Upper lobe of right lung (tissue), 1 donor: Measurements from ENCODE around the gene CACTIN. TPM values are rescaled to one million over a fixed set of nuclear protein-coding genes. Genes with fewer than 3 reads are reported as not detected.

Experiments used
- ATAC-seq: fragments of 200-7000 bp; cut with Tn5 transposase; one replicate; pipeline ENCODE4 v1.9.1; 2020; ENCODE audit warnings: mild to moderate bottlenecking, moderate library complexity
- DNase-seq: peaks from one replicate; pipeline ENCODE4 v3.0.0-alpha.2; 2020
- H3K27ac ChIP-seq: fragments of 200-600 bp; one replicate; pipeline ENCODE4 v1.8.0; 2022
- H3K27me3 ChIP-seq: fragments of 200-600 bp; one replicate; pipeline ENCODE4 v1.8.0; 2022; ENCODE audit warnings: mild to moderate bottlenecking
- H3K36me3 ChIP-seq: fragments of 200-600 bp; one replicate; pipeline ENCODE4 v1.8.0; 2022
- H3K4me1 ChIP-seq: fragments of 200-600 bp; one replicate; pipeline ENCODE4 v1.8.0; 2022
- H3K4me3 ChIP-seq: fragments of 200-600 bp; one replicate; pipeline ENCODE4 v1.8.0; 2022; ENCODE audit warnings: mild to moderate bottlenecking
- H3K9me3 ChIP-seq: fragments of 200-600 bp; one replicate; pipeline ENCODE4 v1.8.0; 2022
- CTCF ChIP-seq: fragments of 200-600 bp; IDR thresholded peaks from one replicate; pipeline ENCODE4 v1.8.0; 2022; ENCODE audit warnings: antibody characterized with exemption
- intact Hi-C: fragments of 100-400 bp; cut with DNase I; formaldehyde crosslinking; loops from one replicate; pipeline ENCODE4 v1.11.0; 2022
- total RNA-seq: library from RNA; stranded (reverse); fragmentation: NEBNext Ultra II Directional; extraction: Animal tissue kit (Norgen Biotek cat#: 25700); gene quantifications from one replicate; pipeline ENCODE4 v1.2.1, GENCODE V29; 2021
- donor health status: DM: no; HTN: yes; CAD: no; lungs with severe emphysema.

CACTIN gene
- total RNA-seq, 1 donor from 2014 or later, result 24.3 TPM

GRCh38 chr19:3671680-3672574 is 45.3 kb upstream of the CACTIN start:
- intact Hi-C loops, result no loop called here
- H3K4me3 ChIP-seq, result no peak overlapping the region
- H3K9me3 ChIP-seq, result no peaks in the 10 kb centered on the region
- H3K27me3 ChIP-seq, result no peaks in the 10 kb centered on the region
- peaks cover 27% of the 10 kb centered on the region for H3K4me1 ChIP-seq
- peaks cover 4% of the 10 kb centered on the region for H3K36me3 ChIP-seq
- ATAC-seq (peak; percentile 4), DNase-seq (no peak)
- peak overlapping the region; percentile 85 for H3K27ac ChIP-seq
- no peak for TF ChIP-seq CTCF

GRCh38 chr19:3670796-3671679 is 44.4 kb upstream of the CACTIN start:
- Histone ChIP-seq H3K27ac (peak overlapping the region; percentile 85), H3K4me3 (peak overlapping the region; percentile 26), H3K4me1 (peaks cover 27% of the 10 kb centered on the region), H3K36me3 (peaks cover 1% of the 10 kb centered on the region), H3K9me3 (no peaks in the 10 kb centered on the region), H3K27me3 (no peaks in the 10 kb centered on the region)
- TF ChIP-seq CTCF, result no peak
- ATAC-seq (peak; percentile 50), DNase-seq (peak; percentile 75)
- intact Hi-C loops, result no loop called here

GRCh38 chr19:3669947-3670795 is 43.6 kb upstream of the CACTIN start:
- Histone ChIP-seq H3K4me3 (peak overlapping the region; percentile 26), H3K36me3 (peaks cover under 1% of the 10 kb centered on the region), H3K27ac (peak overlapping the region; percentile 85), H3K27me3 (no peaks in the 10 kb centered on the region), H3K4me1 (peaks cover 27% of the 10 kb centered on the region), H3K9me3 (no peaks in the 10 kb centered on the region)
- DNase-seq, result no peak
- TF ChIP-seq CTCF, result no peak
- intact Hi-C loops, result loop anchor here (5.0 kb wide), 1 partner anchor 37 kb away; the partner anchor contains the start of gene TJP3
- ATAC-seq, result peak; percentile 13

- TF ChIP-seq CTCF, result no peak
- ATAC-seq (no peak), DNase-seq (no peak)
- Histone ChIP-seq H3K27me3 (no peaks in the 10 kb centered on the region), H3K36me3 (peaks cover 8% of the 10 kb centered on the region), H3K4me1 (peaks cover 27% of the 10 kb centered on the region), H3K4me3 (no peak overlapping the region), H3K9me3 (no peaks in the 10 kb centered on the region), H3K27ac (peak overlapping the region; percentile 85)
- intact Hi-C loops, result loop anchor here (5.0 kb wide), 1 partner anchor 38 kb away; the partner anchor contains the start of gene TJP3
Observed at GRCh38 chr19:3669082-3669946, 42.7 kb upstream of the CACTIN start.
